ENCODE data around the gene ISM2.

DNA sequence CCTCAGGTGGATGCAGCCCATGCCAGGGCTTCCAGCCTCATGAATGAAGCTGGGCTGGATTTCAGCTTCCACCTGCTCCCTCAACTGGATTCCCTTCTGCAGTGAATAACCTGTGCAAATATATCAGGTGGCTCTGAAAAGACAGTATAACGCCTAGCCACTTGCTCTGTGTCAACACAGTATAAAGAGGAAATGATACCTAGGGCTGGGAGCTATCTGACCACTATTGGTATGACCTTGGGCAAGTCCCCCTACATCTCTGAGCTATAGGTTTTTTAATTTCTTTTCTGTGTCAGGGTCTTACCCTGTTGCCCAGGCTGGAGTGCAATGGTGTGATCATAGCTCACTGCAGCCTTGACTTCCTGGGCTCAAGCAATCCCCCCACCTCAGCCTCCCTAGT lies 19.8 kb downstream of the ISM2 start:
- TF ChIP-seq, protein P1, sequence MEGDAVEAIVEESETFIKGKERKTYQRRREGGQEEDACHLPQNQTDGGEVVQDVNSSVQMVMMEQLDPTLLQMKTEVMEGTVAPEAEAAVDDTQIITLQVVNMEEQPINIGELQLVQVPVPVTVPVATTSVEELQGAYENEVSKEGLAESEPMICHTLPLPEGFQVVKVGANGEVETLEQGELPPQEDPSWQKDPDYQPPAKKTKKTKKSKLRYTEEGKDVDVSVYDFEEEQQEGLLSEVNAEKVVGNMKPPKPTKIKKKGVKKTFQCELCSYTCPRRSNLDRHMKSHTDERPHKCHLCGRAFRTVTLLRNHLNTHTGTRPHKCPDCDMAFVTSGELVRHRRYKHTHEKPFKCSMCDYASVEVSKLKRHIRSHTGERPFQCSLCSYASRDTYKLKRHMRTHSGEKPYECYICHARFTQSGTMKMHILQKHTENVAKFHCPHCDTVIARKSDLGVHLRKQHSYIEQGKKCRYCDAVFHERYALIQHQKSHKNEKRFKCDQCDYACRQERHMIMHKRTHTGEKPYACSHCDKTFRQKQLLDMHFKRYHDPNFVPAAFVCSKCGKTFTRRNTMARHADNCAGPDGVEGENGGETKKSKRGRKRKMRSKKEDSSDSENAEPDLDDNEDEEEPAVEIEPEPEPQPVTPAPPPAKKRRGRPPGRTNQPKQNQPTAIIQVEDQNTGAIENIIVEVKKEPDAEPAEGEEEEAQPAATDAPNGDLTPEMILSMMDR (IDR thresholded peaks at IDR 0.05; ENCODE audit: low read depth, low read length): no peak
- TF ChIP-seq MYC (IDR thresholded peaks at IDR 0.05; ENCODE audit: low read depth, low read length) (no peak), POLR2A (IDR thresholded peaks at IDR 0.05; ENCODE audit: extremely low read depth, insufficient read length) (no peak)
- TF ChIP-seq, protein P2, sequence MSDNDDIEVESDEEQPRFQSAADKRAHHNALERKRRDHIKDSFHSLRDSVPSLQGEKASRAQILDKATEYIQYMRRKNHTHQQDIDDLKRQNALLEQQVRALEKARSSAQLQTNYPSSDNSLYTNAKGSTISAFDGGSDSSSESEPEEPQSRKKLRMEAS (IDR thresholded peaks at IDR 0.05; ENCODE audit: low read depth, low read length): no peak

Data from NB4 (cell line).